Fibroblast of upper back skin (primary cell): ENCODE measurements around the gene M6PR.
"Not testable (repeated sequence)": the region's sequence is repeated elsewhere in the genome, so short reads cannot be mapped to it uniquely, and the experiment has no call there.

Experiments
- DNase-seq: peaks from one replicate; pipeline ENCODE4 v3.0.0-alpha.2; 2013

Gene M6PR

GRCh38 chr12:8911606-8912268 is 37.7 kb downstream of the M6PR start:
- no peak for DNase-seq

GRCh38 chr12:8909752-8910151 is 39.7 kb downstream of the M6PR start:
- DNase-seq, result no peak

GRCh38 chr12:8907513-8907912 is 41.9 kb downstream of the M6PR start:
- DNase-seq, result no peak

DNA sequence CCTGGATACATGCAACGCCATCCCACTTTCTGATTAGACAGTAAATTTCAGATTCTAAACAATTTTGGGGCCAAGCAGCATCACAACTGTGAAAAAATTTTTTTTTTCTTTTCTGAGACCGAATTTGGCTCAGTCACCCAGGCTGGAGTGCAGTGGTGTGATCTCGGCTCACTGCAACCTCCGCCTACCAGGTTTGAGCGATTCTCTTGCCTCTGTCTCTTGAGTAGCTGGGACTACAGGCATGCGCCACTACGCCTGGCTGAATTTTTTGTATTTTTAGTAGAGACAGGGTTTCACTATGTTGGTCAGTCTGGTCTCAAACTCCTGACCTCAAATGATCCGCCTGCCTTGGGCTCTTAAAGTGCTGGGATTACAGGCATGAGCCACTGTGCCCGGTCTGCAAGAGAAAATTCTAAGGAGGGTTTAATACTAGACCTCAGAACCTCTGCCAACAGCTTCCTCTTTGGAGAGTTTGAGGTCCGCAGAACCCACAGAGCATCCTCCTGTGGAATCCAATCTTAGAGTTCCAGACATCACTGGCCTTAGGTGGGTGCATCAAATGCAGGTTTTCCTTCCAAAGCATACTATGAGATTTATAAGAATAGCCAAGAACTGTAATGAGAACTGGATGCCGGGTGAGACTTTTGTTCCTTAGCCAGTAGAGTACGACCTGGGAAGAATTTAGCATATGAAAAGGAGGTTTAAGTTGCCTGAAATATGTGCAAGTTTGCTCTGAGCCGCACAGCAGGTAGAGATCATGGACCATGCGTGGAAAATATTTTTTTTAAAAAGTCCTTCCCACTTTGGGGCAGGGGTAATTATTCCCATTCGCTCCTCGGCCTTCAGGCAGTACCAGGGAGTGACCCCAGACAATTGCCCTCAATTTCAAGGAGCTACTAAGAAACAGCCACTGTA is 42.9 kb downstream of the M6PR start:
- no peak for DNase-seq

DNA sequence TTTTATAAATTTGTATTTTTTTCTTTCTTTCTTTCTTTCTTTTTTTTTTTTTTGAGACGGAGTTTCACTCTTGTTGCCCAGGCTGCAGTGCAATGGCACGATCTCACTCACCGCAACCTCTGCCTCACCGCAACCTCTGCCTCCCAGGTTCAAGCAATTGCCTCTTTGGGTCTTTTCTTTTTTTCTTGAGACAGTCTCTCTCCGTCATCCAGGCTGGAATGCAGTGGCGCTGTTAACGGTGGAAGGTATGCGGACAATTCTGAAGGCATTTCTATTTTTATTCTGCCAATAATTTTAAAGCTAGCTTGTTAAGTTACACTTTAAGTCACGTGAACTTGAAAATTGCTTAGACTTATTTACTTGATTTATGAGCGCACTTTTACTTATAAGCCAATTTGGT is 43.9 kb downstream of the M6PR start:
- DNase-seq, result peak; percentile 31

GRCh38 chr12:8904665-8905064 is 44.8 kb downstream of the M6PR start:
- no peak for DNase-seq

DNA sequence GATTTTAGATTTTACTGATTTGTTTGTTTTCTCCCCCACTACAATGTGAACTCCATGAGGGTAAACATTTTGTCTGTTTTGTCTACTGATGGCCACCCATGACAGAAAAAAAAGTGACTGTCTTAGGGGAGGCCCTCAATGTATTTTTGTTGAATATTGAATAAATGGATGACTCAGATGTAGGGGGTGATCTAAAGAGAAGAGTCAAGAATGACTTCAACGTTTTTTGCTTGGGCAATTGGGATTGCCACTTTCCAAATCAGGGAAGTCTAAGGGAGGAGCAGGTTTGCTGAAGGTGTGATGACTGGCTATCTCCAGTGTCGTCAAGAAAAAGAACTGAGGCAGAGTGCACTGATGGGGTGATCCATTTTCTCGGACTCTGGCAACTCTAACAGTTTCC is 45.8 kb downstream of the M6PR start:
- DNase-seq, result no peak

DNA sequence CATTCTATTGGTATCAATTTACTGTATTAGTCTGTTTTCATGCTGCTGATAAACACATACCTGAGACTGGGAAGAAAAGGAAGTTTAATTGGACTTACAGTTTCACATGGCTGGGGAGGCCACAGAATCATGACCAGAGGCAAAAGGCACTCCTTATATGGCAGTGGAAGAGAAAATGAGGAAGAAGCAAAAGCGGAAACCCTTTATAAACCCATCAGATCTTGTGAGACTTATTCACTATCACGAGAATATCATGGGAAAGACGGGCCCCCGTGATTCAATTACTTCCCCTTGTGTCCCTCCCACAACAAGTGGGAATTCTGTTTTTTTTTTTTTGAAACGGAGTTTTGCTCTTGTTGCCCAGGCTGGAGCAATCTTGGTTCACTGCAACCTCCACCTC is 46.7 kb downstream of the M6PR start:
- not testable (repeated sequence) for DNase-seq

DNA sequence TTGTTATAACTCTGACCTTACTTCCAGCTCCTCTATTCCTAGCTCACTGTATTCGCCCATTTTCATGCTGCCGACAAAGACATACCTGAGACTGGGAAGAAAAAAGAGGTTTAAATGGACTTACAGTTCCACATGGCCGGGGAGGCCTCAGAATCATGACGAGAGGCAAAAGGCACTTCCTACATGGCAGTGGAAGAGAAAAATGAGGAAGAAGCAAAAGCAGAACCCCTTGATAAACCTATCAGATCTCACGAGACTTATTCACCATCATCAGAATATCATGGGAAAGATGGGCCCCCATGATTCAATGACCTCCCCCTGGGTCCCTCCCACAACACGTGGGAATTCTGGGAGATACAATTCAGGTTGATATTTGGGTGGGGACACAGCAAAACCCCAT is 49.6 kb downstream of the M6PR start:
- DNase-seq, result no peak

GRCh38 chr12:8897081-8897480 is 52.4 kb downstream of the M6PR start:
- no peak for DNase-seq

- no peak for DNase-seq
Observed at GRCh38 chr12:8894986-8895385, 54.5 kb downstream of the M6PR start.

- peak; percentile 37 for DNase-seq
Observed at GRCh38 chr12:8894378-8894777, 55.1 kb downstream of the M6PR start.

DNA sequence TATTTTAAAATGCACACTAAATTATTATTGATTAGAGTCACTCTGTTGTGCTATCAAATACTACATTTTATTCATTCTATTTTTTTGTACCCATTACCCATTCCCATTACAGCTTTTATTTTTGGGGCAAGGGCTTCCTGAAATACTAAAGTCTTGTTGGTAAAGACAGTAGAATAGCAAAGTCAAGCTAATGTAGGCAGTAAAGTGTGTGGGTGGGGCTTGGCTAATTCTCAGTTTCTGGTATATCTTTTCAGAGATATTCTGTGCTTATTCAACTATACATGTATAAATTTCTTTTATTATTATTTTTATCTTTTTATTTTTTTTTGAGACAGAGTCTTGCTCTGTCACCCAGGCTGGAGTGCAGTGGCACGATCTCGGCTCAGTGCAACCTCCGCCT is 57.5 kb downstream of the M6PR start:
- DNase-seq, result no peak
